Vagina (tissue), 2 donors: ENCODE results near the gene SETD1A. TPM values are rescaled to one million over a fixed set of nuclear protein-coding genes. Genes with fewer than 3 reads are reported as not detected.

Experiments
- DNase-seq, 2 donors: peaks; one replicate each; pipeline ENCODE4 v3.0.0-alpha.2; 2017; ENCODE audit errors: extremely low spot score in 2 of 2
- H3K27ac ChIP-seq: fragments of 200-600 bp; sonication (generic); one replicate; pipeline ENCODE4 v1.5.1; 2019
- H3K27me3 ChIP-seq: fragments of 200-600 bp; sonication (generic); one replicate; pipeline ENCODE4 v1.5.1; 2019
- H3K36me3 ChIP-seq, 2 donors: fragments of 200-600 bp; sonication (generic); one replicate each; pipeline ENCODE4 v1.5.1; 2017 to 2019
- H3K4me1 ChIP-seq: fragments of 200-600 bp; sonication (generic); one replicate; pipeline ENCODE4 v1.5.1; 2019
- H3K4me3 ChIP-seq, 2 donors: fragments of 200-600 bp; sonication (generic); 1 replicate in 1 of 2; 2 replicates in 1 of 2; pipeline ENCODE4 v1.5.1; 2016 to 2019
- H3K9me3 ChIP-seq: fragments of 200-600 bp; sonication (generic); one replicate; pipeline ENCODE4 v1.5.1; 2019
- POLR2A ChIP-seq, 2 donors: fragments of 450-650 bp; IDR thresholded peaks; one replicate each; pipeline ENCODE4 v1.6.1; 2017; ENCODE audit warnings: antibody characterized with exemption in 2 of 2, mild to moderate bottlenecking in 2 of 2, moderate library complexity in 2 of 2
- POLR2AphosphoS5 ChIP-seq, 2 donors: sonication (generic); formaldehyde crosslinking; IDR thresholded peaks; one replicate each; pipeline ENCODE4 v1.9.0; 2017; ENCODE audit warnings: antibody characterized with exemption in 2 of 2, mild to moderate bottlenecking in 2 of 2, low read depth in 1 of 2; ENCODE audit not compliant: insufficient read depth in 1 of 2
- intact Hi-C: fragments of 100-400 bp; cut with DNase I; formaldehyde crosslinking; loops from one replicate; pipeline ENCODE4 v1.15.1; 2023
- total RNA-seq: library from RNA; depleted of rRNA; stranded (reverse); fragments of >200 nt; gene quantifications from one replicate; pipeline ENCODE4 v1.2.3, GENCODE V29; 2016
- TF ChIP-seq, protein P1 (sequence below), 3 experiments: fragments of 450-650 bp in 2 of 3; fragments of 200-600 bp in 1 of 3; sonication (generic) in 1 of 3; IDR thresholded peaks; one replicate each; pipeline ENCODE4 v1.5.1; 2017 to 2019; ENCODE audit warnings: antibody characterized with exemption in 3 of 3, mild to moderate bottlenecking in 2 of 3, moderate library complexity in 2 of 3

The SETD1A gene
- total RNA-seq, 1 donor from 2014 or later = 10.6 TPM

DNA sequence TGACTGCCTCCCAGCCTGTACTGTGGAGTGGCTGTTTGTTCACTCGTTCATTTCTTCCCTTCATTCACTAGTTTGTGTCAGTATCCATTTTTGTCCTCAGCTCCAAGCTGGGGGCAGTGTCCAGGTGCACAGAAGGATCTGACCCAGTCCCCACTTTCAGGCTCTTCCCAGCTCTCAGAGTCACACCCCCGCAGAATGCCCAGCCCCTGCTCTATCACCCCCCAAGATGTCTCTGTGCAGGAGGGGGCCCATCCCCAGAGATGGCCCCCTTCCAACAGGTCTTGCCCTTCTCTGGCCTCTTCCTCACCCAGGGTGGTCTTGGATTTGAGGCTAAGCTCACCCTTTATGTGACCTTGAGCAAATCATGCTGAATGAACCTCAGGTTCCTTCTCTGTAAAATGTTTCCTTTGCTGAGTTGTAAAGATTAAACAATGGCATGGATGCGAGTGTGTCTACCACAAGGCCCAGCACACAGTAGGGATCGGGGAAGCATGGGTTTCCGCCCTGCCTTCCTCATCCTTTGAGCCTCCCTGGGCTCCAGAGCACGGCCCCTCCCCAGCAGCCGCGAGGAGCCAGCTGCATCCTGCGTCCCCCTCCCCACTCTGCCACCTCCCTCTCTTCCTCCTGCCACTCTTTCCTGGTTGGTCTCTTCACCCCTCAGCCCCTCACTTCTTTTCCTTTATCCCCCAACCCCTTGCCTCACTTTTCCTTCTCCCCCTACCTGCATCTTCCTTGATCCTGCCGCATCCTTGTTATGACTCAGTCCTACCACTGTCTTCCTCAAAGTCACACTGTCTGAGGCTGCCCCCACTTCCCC lies 31.4 kb upstream of the SETD1A start:
- intact Hi-C loops = no loop called here
- peaks cover 35% of the 10 kb centered on the region for H3K4me1 ChIP-seq
- no peak for TF ChIP-seq POLR2AphosphoS5 (IDR thresholded peaks at IDR 0.05; ENCODE audit: insufficient read depth in 1 of 2, low read depth in 1 of 2)
- no peak for TF ChIP-seq POLR2A (IDR thresholded peaks at IDR 0.05)
- TF ChIP-seq, protein P1, sequence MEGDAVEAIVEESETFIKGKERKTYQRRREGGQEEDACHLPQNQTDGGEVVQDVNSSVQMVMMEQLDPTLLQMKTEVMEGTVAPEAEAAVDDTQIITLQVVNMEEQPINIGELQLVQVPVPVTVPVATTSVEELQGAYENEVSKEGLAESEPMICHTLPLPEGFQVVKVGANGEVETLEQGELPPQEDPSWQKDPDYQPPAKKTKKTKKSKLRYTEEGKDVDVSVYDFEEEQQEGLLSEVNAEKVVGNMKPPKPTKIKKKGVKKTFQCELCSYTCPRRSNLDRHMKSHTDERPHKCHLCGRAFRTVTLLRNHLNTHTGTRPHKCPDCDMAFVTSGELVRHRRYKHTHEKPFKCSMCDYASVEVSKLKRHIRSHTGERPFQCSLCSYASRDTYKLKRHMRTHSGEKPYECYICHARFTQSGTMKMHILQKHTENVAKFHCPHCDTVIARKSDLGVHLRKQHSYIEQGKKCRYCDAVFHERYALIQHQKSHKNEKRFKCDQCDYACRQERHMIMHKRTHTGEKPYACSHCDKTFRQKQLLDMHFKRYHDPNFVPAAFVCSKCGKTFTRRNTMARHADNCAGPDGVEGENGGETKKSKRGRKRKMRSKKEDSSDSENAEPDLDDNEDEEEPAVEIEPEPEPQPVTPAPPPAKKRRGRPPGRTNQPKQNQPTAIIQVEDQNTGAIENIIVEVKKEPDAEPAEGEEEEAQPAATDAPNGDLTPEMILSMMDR (IDR thresholded peaks at IDR 0.05) = no peak
- H3K27ac ChIP-seq = no peak overlapping the region
- H3K27me3 ChIP-seq = no peaks in the 10 kb centered on the region
- H3K4me3 ChIP-seq = no peak overlapping the region
- H3K36me3 ChIP-seq = peaks cover 0 to 8% of the 10 kb centered on the region in 2 donors
- no peak for DNase-seq
- H3K9me3 ChIP-seq = no peaks in the 10 kb centered on the region

DNA sequence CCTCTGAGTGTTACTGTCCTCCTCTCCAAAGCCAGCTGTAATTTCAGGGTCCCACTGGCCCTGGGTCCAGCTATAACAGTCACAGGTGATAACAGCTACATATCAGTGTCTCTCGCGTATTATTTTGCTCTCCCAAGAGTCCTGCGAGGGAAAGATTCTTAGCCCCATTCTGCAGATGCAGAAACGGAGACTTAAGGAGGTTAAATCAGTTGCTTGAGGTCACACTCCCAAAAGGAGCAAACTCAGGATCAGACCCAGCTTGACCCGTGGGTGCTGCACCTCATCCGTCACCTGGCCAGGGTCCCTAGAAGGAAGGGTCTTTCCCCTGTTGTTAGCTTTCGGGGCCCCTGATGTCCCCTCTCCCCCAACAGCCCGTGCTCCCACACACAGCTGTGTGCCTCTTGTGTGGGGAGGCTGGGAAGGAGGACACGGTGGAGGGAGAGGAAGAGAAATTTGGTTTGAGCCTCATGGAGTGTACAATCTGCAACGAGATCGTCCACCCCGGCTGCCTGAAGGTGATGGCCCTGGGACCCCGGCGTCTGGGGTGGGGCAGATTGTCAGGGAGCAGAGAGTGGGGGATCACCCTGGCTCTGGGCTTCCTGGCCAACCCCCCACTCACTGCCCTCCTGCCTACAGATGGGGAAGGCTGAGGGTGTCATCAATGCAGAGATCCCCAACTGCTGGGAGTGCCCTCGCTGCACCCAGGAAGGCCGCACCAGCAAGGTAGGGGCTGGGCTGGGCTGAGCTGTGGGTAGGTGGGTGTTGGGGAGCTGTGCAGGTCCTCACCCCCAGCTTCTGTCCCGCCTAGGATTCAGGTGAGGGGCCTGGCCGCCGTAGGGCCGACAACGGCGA lies 30.4 kb upstream of the SETD1A start:
- intact Hi-C loops = no loop called here

DNA sequence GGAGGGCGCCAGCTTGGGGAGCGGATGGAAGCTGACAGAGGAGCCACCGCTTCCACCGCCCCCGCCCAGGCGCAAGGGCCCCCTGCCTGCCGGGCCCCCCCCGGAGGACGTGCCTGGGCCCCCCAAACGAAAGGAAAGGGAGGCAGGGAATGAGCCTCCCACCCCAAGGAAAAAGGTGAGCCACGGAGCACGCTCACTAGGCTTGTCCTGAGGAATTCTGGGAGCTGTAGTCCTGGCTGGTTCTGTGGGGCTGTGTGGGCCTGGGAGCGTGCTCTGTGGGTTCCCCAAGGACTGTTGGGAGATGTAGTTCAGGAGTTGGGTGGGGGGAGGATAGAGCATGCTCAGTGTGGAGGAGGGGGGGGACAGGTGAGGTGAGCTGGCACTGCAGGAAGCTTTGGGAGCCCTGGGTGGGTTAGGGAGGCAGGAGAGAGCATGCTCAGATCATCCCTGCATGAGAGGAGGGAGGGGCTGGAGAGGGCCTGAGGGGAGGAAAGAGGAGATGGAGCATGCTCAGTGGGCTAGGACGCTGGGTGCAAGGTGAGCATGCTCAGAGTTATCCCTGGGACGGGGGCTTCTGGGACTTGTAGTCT lies 29.7 kb upstream of the SETD1A start:
- peaks cover 28% of the 10 kb centered on the region for H3K4me1 ChIP-seq
- no peak for DNase-seq
- H3K36me3 ChIP-seq = peaks cover 3 to 8% of the 10 kb centered on the region in 2 donors
- TF ChIP-seq POLR2AphosphoS5 (IDR thresholded peaks at IDR 0.05; ENCODE audit: insufficient read depth in 1 of 2, low read depth in 1 of 2) = peak in 1 of 2 donors; percentile 34
- no peak for TF ChIP-seq POLR2A (IDR thresholded peaks at IDR 0.05)
- TF ChIP-seq, protein P1 (IDR thresholded peaks at IDR 0.05) = no peak
- peak overlapping the region; percentile 59 for H3K27ac ChIP-seq
- intact Hi-C loops = no loop called here
- no peaks in the 10 kb centered on the region for H3K27me3 ChIP-seq
- H3K4me3 ChIP-seq = no peak overlapping the region
- H3K9me3 ChIP-seq = no peaks in the 10 kb centered on the region

More for the DNA sequence above, 30.4 kb upstream of the SETD1A start:
- H3K4me1 ChIP-seq = peaks cover 28% of the 10 kb centered on the region
- no peaks in the 10 kb centered on the region for H3K27me3 ChIP-seq
- TF ChIP-seq POLR2A (IDR thresholded peaks at IDR 0.05) (no peak), POLR2AphosphoS5 (IDR thresholded peaks at IDR 0.05; ENCODE audit: insufficient read depth in 1 of 2, low read depth in 1 of 2) (no peak)
- TF ChIP-seq, protein P1 (IDR thresholded peaks at IDR 0.05) = no peak
- H3K9me3 ChIP-seq = no peaks in the 10 kb centered on the region
- peaks cover 3 to 8% of the 10 kb centered on the region in 2 donors for H3K36me3 ChIP-seq
- no peak for DNase-seq
- no peak overlapping the region for H3K4me3 ChIP-seq
- peak overlapping the region; percentile 59 for H3K27ac ChIP-seq

DNA sequence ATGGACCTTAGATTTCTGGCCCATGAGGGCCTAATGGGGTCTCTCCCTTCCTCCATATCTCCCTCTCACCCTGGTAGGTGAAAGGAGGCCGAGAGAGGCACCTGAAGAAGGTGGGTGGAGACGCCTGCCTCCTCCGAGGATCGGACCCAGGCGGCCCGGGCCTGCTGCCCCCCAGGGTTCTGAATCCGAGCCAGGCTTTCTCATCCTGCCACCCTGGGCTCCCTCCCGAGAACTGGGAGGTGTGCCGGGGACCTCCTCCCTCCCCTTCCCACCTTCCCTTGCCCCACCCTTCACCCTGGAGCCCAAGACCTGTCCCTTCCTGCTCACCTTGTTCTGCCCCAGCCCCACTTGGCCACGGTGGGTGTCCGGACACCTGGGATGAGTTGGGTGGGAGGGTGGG lies 29.2 kb upstream of the SETD1A start:
- TF ChIP-seq POLR2A (IDR thresholded peaks at IDR 0.05) (no peak), POLR2AphosphoS5 (IDR thresholded peaks at IDR 0.05; ENCODE audit: insufficient read depth in 1 of 2, low read depth in 1 of 2) (no peak)
- TF ChIP-seq, protein P1 (IDR thresholded peaks at IDR 0.05) = no peak
- H3K9me3 ChIP-seq = no peaks in the 10 kb centered on the region
- peaks cover 28% of the 10 kb centered on the region for H3K4me1 ChIP-seq
- H3K27ac ChIP-seq = peak overlapping the region; percentile 59
- peaks cover 3 to 8% of the 10 kb centered on the region in 2 donors for H3K36me3 ChIP-seq
- no peaks in the 10 kb centered on the region for H3K27me3 ChIP-seq
- intact Hi-C loops = no loop called here
- no peak for DNase-seq
- no peak overlapping the region for H3K4me3 ChIP-seq
